ENCODE data around the gene LDB2. TPM values are rescaled to one million over a fixed set of nuclear protein-coding genes. Genes with fewer than 3 reads are reported as not detected.

LDB2 gene
- total RNA-seq, 1 experiment from 2014 or later: not detected

DNA sequence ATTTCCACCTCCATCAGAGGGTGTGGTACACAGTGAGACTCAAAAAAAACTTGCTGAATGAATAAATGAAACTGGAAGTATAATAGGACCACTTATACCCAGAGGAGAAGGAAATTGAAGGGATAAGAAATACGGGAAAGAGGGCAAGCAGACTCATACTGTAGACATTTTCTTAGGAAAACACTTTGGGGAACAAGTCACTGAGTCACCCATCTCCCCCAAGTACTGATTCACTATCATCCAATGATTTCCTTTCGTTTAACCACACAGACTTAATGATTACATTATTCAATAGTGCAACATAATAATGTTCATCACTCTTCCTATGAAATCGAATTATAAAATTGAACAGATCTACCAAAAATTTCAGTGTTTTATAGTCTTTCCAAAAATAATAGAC lies 97.1 kb downstream of the LDB2 start:
- CTCF ChIA-PET: no interaction called here
- Histone ChIP-seq H3K9me2 (ENCODE audit: insufficient read depth) (no peaks in the 10 kb centered on the region), H2AFZ (no peak overlapping the region), H3K36me3 (ENCODE audit: low read depth) (no peaks in the 10 kb centered on the region), H3K9me3 (ENCODE audit: insufficient read depth, low read depth) (no peaks in the 10 kb centered on the region), H3K27me3 (ENCODE audit: insufficient read depth, low read depth) (no peaks in the 10 kb centered on the region), H3F3A (ENCODE audit: insufficient read depth, low read depth) (no peaks in the 10 kb centered on the region), H3K4me1 (replicated peaks; ENCODE audit: insufficient read depth) (no peaks in the 10 kb centered on the region), H3K4me2 (no peak overlapping the region), H3K79me2 (ENCODE audit: low read depth) (no peaks in the 10 kb centered on the region), H4K20me1 (ENCODE audit: insufficient read depth) (no peaks in the 10 kb centered on the region), H3K27ac (no peak overlapping the region), H3K4me3 (no peak overlapping the region)
- DNase-seq: no peak
- intact Hi-C loops (cut with micrococcal nuclease; ENCODE audit: unreplicated experiment): no loop called here
- no TSS peak for BruUV-seq (replicated peaks)
- TF ChIP-seq EZH2 (IDR thresholded peaks at IDR 0.05; ENCODE audit: low read depth): no peak
- TF ChIP-seq, protein P1, sequence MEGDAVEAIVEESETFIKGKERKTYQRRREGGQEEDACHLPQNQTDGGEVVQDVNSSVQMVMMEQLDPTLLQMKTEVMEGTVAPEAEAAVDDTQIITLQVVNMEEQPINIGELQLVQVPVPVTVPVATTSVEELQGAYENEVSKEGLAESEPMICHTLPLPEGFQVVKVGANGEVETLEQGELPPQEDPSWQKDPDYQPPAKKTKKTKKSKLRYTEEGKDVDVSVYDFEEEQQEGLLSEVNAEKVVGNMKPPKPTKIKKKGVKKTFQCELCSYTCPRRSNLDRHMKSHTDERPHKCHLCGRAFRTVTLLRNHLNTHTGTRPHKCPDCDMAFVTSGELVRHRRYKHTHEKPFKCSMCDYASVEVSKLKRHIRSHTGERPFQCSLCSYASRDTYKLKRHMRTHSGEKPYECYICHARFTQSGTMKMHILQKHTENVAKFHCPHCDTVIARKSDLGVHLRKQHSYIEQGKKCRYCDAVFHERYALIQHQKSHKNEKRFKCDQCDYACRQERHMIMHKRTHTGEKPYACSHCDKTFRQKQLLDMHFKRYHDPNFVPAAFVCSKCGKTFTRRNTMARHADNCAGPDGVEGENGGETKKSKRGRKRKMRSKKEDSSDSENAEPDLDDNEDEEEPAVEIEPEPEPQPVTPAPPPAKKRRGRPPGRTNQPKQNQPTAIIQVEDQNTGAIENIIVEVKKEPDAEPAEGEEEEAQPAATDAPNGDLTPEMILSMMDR (conservative IDR thresholded peaks at IDR 0.05): no peak
- POLR2A ChIA-PET (ENCODE audit: unreplicated experiment): no interaction called here

DNA sequence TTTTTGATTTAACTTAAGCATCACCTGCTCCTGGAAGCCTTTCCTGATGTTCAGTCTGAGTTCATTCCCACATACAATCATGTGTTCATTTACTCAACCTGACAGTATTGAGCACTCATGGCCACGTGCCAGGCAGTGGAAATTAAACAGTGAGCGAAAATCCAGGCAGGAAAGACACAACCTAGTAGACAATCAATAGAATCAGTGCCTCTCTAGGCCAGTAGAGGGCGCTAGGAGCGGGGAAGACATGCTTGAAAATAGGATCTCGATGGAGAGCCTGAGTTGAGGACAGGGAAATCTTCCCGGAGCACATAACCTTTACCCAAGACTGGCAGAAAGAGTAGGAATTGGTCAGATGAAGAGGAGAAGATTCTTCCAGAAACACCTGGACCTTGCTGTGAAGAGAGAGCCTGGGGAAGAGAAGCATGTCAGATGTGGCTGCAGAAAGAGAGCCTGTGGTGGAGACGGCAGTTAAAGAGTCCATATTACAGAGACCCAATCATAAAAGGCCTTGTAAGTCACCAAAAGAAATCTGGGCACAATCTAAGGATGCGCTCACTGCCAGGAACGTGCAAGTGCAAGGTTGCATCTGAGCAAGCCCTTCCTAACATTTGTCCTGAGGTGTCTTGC lies 103.5 kb downstream of the LDB2 start:
- TF ChIP-seq, protein P1 (conservative IDR thresholded peaks at IDR 0.05): peak; percentile 55
- TF ChIP-seq EZH2 (IDR thresholded peaks at IDR 0.05; ENCODE audit: low read depth): no peak
- H3K27ac ChIP-seq: no peak overlapping the region
- BruUV-seq (replicated peaks): no TSS peak
- H3K79me2 ChIP-seq (ENCODE audit: low read depth): no peaks in the 10 kb centered on the region
- H3K9me3 ChIP-seq (ENCODE audit: insufficient read depth, low read depth): no peaks in the 10 kb centered on the region
- peak in 1 of 2 experiments; percentile 6 for DNase-seq
- ChIA-PET POLR2A (ENCODE audit: unreplicated experiment) (no interaction called here), CTCF (no interaction called here)
- no peak overlapping the region for H2AFZ ChIP-seq
- no peak overlapping the region for H3K4me2 ChIP-seq
- no peaks in the 10 kb centered on the region for H3K36me3 ChIP-seq (ENCODE audit: low read depth)
- no peaks in the 10 kb centered on the region for H3K27me3 ChIP-seq (ENCODE audit: insufficient read depth, low read depth)
- no peak overlapping the region for H3K4me3 ChIP-seq
- no peaks in the 10 kb centered on the region for H3K4me1 ChIP-seq (replicated peaks; ENCODE audit: insufficient read depth)
- no peaks in the 10 kb centered on the region for H3F3A ChIP-seq (ENCODE audit: insufficient read depth, low read depth)
- H4K20me1 ChIP-seq (ENCODE audit: insufficient read depth): no peaks in the 10 kb centered on the region
- intact Hi-C loops (cut with micrococcal nuclease; ENCODE audit: unreplicated experiment): no loop called here
- H3K9me2 ChIP-seq (ENCODE audit: insufficient read depth): no peaks in the 10 kb centered on the region

DNA sequence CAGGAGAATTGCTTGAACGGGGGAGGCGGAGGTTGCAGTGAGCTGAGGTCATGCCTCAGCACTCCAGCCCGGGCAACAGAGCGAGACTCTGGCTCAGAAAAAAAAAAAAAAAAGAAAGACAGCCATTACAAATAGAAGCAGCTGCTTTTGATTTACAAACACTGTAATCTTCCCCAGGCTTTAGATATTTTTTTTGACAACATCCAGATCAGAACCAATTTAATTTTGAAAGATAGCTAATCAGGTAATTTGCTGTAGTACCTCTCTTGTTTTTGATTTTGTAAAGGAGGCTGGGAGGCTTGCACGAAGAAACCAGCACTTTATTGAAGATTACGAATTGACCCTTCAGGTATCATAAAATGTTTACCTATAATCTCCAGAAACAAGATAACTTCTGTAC lies 107.0 kb downstream of the LDB2 start:
- BruUV-seq (replicated peaks): no TSS peak
- CTCF ChIA-PET: no interaction called here

More for the DNA sequence above, 107.0 kb downstream of the LDB2 start:
- H3K4me3 ChIP-seq: no peak overlapping the region
- no peaks in the 10 kb centered on the region for H3K9me2 ChIP-seq (ENCODE audit: insufficient read depth)
- POLR2A ChIA-PET (ENCODE audit: unreplicated experiment): no interaction called here
- no peak overlapping the region for H2AFZ ChIP-seq
- no peak overlapping the region for H3K4me2 ChIP-seq
- no peaks in the 10 kb centered on the region for H4K20me1 ChIP-seq (ENCODE audit: insufficient read depth)
- H3K9me3 ChIP-seq (ENCODE audit: insufficient read depth, low read depth): no peaks in the 10 kb centered on the region
- H3K27ac ChIP-seq: no peak overlapping the region
- intact Hi-C loops (cut with micrococcal nuclease; ENCODE audit: unreplicated experiment): no loop called here
- DNase-seq: no peak
- H3K79me2 ChIP-seq (ENCODE audit: low read depth): no peaks in the 10 kb centered on the region
- no peak for TF ChIP-seq EZH2 (IDR thresholded peaks at IDR 0.05; ENCODE audit: low read depth)
- TF ChIP-seq, protein P1 (conservative IDR thresholded peaks at IDR 0.05): no peak
- H3K4me1 ChIP-seq (replicated peaks; ENCODE audit: insufficient read depth): no peaks in the 10 kb centered on the region
- no peaks in the 10 kb centered on the region for H3F3A ChIP-seq (ENCODE audit: insufficient read depth, low read depth)
- H3K36me3 ChIP-seq (ENCODE audit: low read depth): no peaks in the 10 kb centered on the region
- no peaks in the 10 kb centered on the region for H3K27me3 ChIP-seq (ENCODE audit: insufficient read depth, low read depth)
